ENCODE results near the gene STRA6.

- TF ChIP-seq POLR2A (IDR thresholded peaks at IDR 0.05; ENCODE audit: low read length): no peak
- TF ChIP-seq GATA1 (IDR thresholded peaks at IDR 0.05; ENCODE audit: low read depth, low read length): no peak
Observed at GRCh38 chr15:74158855-74159650, 43.5 kb downstream of the STRA6 start.

All from erythroblast (primary cell).